HepG2 (cell line): ENCODE data around the gene CES2. TPM values are rescaled to one million over a fixed set of nuclear protein-coding genes. Genes with fewer than 3 reads are reported as not detected.

Source experiments
- ARID5B ChIP-seq: IDR thresholded peaks from 2 replicates; pipeline ENCODE4 v1.4.0; 2020; ENCODE audit warnings: mild to moderate bottlenecking, missing genetic modification reagents
- ELF4 ChIP-seq: sonication (generic); formaldehyde crosslinking; IDR thresholded peaks from 2 replicates; pipeline ENCODE4 v1.5.0; 2020; ENCODE audit warnings: missing genetic modification reagents, mild to moderate bottlenecking, moderate library complexity, borderline replicate concordance
- GPN1 ChIP-seq: sonication (generic); formaldehyde crosslinking; IDR thresholded peaks from 2 replicates; pipeline ENCODE4 v1.5.1; 2020; ENCODE audit warnings: missing genetic modification reagents, borderline replicate concordance
- HNRNPUL1 ChIP-seq: fragments of 200-400 bp; formaldehyde crosslinking; IDR thresholded peaks from 2 replicates; pipeline ENCODE4 v1.6.1; 2017; ENCODE audit warnings: low read depth, mild to moderate bottlenecking, low read length, moderate library complexity
- KDM2A ChIP-seq: sonication (generic); formaldehyde crosslinking; IDR thresholded peaks from 2 replicates; pipeline ENCODE4 v1.4.0; 2020; ENCODE audit warnings: low read depth, missing genetic modification reagents, borderline replicate concordance
- KLF16 ChIP-seq, 2 experiments: sonication (generic) in 1 of 2; formaldehyde crosslinking in 1 of 2; IDR thresholded peaks; 2 replicates each; pipeline versions ENCODE4 v1.6.1 to v1.8.0; 2016 to 2023; ENCODE audit warnings: missing genetic modification reagents in 2 of 2, missing compliant biosample characterization in 1 of 2
- MATR3 ChIP-seq: sonication (generic); formaldehyde crosslinking; IDR thresholded peaks from 2 replicates; pipeline ENCODE4 v1.4.0; 2020; ENCODE audit warnings: missing genetic modification reagents
- NONO ChIP-seq, 2 experiments: fragments of 450-650 bp in 1 of 2; sonication (generic) in 1 of 2; formaldehyde crosslinking in 1 of 2; IDR thresholded peaks in 1 of 2; conservative IDR thresholded peaks in 1 of 2; 2 replicates each; pipeline versions ENCODE4 v1.6.1 to v1.8.0; 2017 to 2022; ENCODE audit warnings: mild to moderate bottlenecking in 1 of 2, missing genetic modification reagents in 1 of 2, moderate library complexity in 1 of 2
- PRMT3 ChIP-seq: sonication (generic); formaldehyde crosslinking; IDR thresholded peaks from 2 replicates; pipeline ENCODE4 v1.8.1; 2022; ENCODE audit warnings: low read depth, mild to moderate bottlenecking, moderate library complexity, missing genetic modification reagents, borderline replicate concordance
- SALL1 ChIP-seq: sonication (generic); formaldehyde crosslinking; IDR thresholded peaks from 2 replicates; pipeline ENCODE4 v1.8.0; 2022; ENCODE audit warnings: mild to moderate bottlenecking, missing genetic modification reagents
- SMAD1 ChIP-seq: sonication (generic); formaldehyde crosslinking; IDR thresholded peaks from 2 replicates; pipeline ENCODE4 v1.4.0; 2020; ENCODE audit warnings: missing genetic modification reagents, low read depth, mild to moderate bottlenecking, borderline replicate concordance
- ZNF101 ChIP-seq: sonication (generic); formaldehyde crosslinking; IDR thresholded peaks from 2 replicates; pipeline ENCODE4 v1.4.0; 2020; ENCODE audit warnings: mild to moderate bottlenecking, low read depth, missing genetic modification reagents, borderline replicate concordance
- ZNF337 ChIP-seq: sonication (generic); formaldehyde crosslinking; IDR thresholded peaks from 2 replicates; pipeline ENCODE4 v1.5.1; 2020; ENCODE audit warnings: missing genetic modification reagents, low read depth, mild to moderate bottlenecking, borderline replicate concordance
- ZNF430 ChIP-seq: sonication (generic); formaldehyde crosslinking; IDR thresholded peaks from 2 replicates; pipeline ENCODE4 v1.9.0; 2021; ENCODE audit warnings: mild to moderate bottlenecking, missing genetic modification reagents
- ZNF44 ChIP-seq: sonication (generic); formaldehyde crosslinking; IDR thresholded peaks from 2 replicates; pipeline ENCODE4 v1.5.1; 2020; ENCODE audit warnings: mild to moderate bottlenecking, missing genetic modification reagents
- ZNF496 ChIP-seq: sonication (generic); formaldehyde crosslinking; IDR thresholded peaks from 2 replicates; pipeline ENCODE4 v1.8.1; 2023; ENCODE audit warnings: mild to moderate bottlenecking, moderate library complexity, missing genetic modification reagents; ENCODE audit not compliant: insufficient replicate concordance
- ZNF552 ChIP-seq: sonication (generic); formaldehyde crosslinking; IDR thresholded peaks from 2 replicates; pipeline ENCODE4 v1.9.0; 2022; ENCODE audit warnings: missing genetic modification reagents, mild to moderate bottlenecking, borderline replicate concordance
- ZNF850 ChIP-seq: sonication (generic); formaldehyde crosslinking; conservative IDR thresholded peaks from 2 replicates; pipeline ENCODE4 v1.9.0; 2021; ENCODE audit warnings: mild to moderate bottlenecking, missing genetic modification reagents
- polyA plus RNA-seq, 8 experiments: library from polyadenylated mRNA; depleted of rRNA in 3 of 8; stranded (reverse) in 7 of 8; unstranded in 1 of 8; fragments of >200 nt; fragmentation: Illumina TruSeq in 4 of 8; extraction: Trizol in 4 of 8; gene quantifications; 2 replicates each; pipeline versions ENCODE4 v1.2.1 to v1.2.3, GENCODE V29; 2011 to 2016; ENCODE audit warnings: low read depth in 4 of 8, missing spikeins in 1 of 8, mixed read lengths in 1 of 8; ENCODE audit not compliant: insufficient read depth in 1 of 8
- total RNA-seq, 5 experiments: library from RNA; depleted of rRNA; stranded (reverse); fragments of >200 nt; fragmentation: Illumina TruSeq; extraction: Trizol; gene quantifications; 2 replicates each; pipeline ENCODE4 v1.2.3, GENCODE V29; 2016; ENCODE audit warnings: low read depth in 1 of 5
- TF ChIP-seq, protein P1 (sequence below): sonication (generic); formaldehyde crosslinking; IDR thresholded peaks from 2 replicates; pipeline ENCODE4 v1.5.0; 2020; ENCODE audit warnings: mild to moderate bottlenecking, low read depth, missing genetic modification reagents, borderline replicate concordance
- TF ChIP-seq, protein P2 (sequence below): IDR thresholded peaks from 2 replicates; pipeline ENCODE4 v1.6.1; 2012; ENCODE audit warnings: inconsistent platforms
- TF ChIP-seq, protein P3 (sequence below): IDR thresholded peaks from 2 replicates; pipeline ENCODE4 v1.6.1; 2016; ENCODE audit warnings: low read depth, control low read depth
- TF ChIP-seq, protein P4 (sequence below): sonication (generic); formaldehyde crosslinking; IDR thresholded peaks from 2 replicates; pipeline ENCODE4 v1.4.0; 2020; ENCODE audit warnings: missing genetic modification reagents

Gene CES2
- total and polyA plus RNA-seq, 2 of the 13 experiments (the other 11 are each of a cell fraction or from before 2014, with no cell fraction given) = 50.6 to 63.8 TPM

- TF ChIP-seq ARID5B (CRISPR knock-in tag) (peak; percentile 46; the same call in 1 of the 2 replicates), ZNF850 (CRISPR knock-in tag) (no peak), GPN1 (CRISPR knock-in tag) (no peak), ZNF337 (CRISPR knock-in tag) (no peak), SALL1 (peak; percentile 63; the same call in 1 of the 2 replicates), KLF16 (CRISPR knock-in tag; IDR thresholded peaks at IDR 0.05) (peak in 1 of 2 experiments; percentile 52; a peak in 1 of 4 replicates), NONO (IDR thresholded peaks at IDR 0.05) (no peak), NONO (CRISPR knock-in tag; conservative IDR thresholded peaks at IDR 0.05) (no peak), KDM2A (CRISPR knock-in tag) (peak; percentile 82), PRMT3 (CRISPR knock-in tag) (no peak), ZNF552 (CRISPR knock-in tag) (no peak), SMAD1 (CRISPR knock-in tag) (0 out of 2 replicates have a peak, but pooled peaks have one; percentile 54), ELF4 (CRISPR knock-in tag) (no peak), ZNF101 (CRISPR knock-in tag) (no peak), MATR3 (CRISPR knock-in tag) (no peak), ZNF496 (no peak), ZNF44 (no peak; the same call in 1 of the 2 replicates), HNRNPUL1 (no peak), ZNF430 (CRISPR knock-in tag) (no peak)
- TF ChIP-seq, protein P1, sequence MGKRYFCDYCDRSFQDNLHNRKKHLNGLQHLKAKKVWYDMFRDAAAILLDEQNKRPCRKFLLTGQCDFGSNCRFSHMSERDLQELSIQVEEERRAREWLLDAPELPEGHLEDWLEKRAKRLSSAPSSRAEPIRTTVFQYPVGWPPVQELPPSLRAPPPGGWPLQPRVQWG (CRISPR knock-in tag) = no peak
- TF ChIP-seq, protein P2, sequence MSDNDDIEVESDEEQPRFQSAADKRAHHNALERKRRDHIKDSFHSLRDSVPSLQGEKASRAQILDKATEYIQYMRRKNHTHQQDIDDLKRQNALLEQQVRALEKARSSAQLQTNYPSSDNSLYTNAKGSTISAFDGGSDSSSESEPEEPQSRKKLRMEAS = peak; percentile 28; the same call in 1 of the 2 replicates
- TF ChIP-seq, protein P3, sequence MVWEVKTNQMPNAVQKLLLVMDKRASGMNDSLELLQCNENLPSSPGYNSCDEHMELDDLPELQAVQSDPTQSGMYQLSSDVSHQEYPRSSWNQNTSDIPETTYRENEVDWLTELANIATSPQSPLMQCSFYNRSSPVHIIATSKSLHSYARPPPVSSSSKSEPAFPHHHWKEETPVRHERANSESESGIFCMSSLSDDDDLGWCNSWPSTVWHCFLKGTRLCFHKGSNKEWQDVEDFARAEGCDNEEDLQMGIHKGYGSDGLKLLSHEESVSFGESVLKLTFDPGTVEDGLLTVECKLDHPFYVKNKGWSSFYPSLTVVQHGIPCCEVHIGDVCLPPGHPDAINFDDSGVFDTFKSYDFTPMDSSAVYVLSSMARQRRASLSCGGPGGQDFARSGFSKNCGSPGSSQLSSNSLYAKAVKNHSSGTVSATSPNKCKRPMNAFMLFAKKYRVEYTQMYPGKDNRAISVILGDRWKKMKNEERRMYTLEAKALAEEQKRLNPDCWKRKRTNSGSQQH (CRISPR knock-in tag) = 0 out of 2 replicates have a peak, but pooled peaks have one; percentile 44
- TF ChIP-seq, protein P4, sequence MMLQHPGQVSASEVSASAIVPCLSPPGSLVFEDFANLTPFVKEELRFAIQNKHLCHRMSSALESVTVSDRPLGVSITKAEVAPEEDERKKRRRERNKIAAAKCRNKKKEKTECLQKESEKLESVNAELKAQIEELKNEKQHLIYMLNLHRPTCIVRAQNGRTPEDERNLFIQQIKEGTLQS (CRISPR knock-in tag) = no peak
Measured at GRCh38 chr16:66894948-66895688, 40.2 kb upstream of the CES2 start (continued).
